GM23248 (cell line): Measurements from ENCODE around the gene NKAIN1. TPM values are rescaled to one million over a fixed set of nuclear protein-coding genes. Genes with fewer than 3 reads are reported as not detected.

ENCODE experiments used
- DNase-seq: peaks from one replicate; pipeline ENCODE4 v3.0.0-alpha.2; 2015
- H2AFZ ChIP-seq: fragments of 200-600 bp; sonication (generic); 2 replicates; pipeline ENCODE4 v1.6.1; 2016; ENCODE audit warnings: antibody characterized with exemption
- H3F3A ChIP-seq: fragments of 200-600 bp; sonication (generic); 2 replicates; pipeline ENCODE4 v1.6.1; 2016; ENCODE audit warnings: mild to moderate bottlenecking, antibody characterized with exemption, mixed run types; ENCODE audit not compliant: insufficient read depth
- H3K27ac ChIP-seq: fragments of 200-600 bp; sonication (generic); 2 replicates; pipeline ENCODE4 v1.5.1; 2016; ENCODE audit warnings: mild to moderate bottlenecking
- H3K27me3 ChIP-seq: fragments of 200-600 bp; sonication (generic); replicated peaks from 2 replicates; pipeline ENCODE4 v1.6.1; 2016; ENCODE audit warnings: mild to moderate bottlenecking; ENCODE audit not compliant: insufficient read depth
- H3K36me3 ChIP-seq: fragments of 200-600 bp; sonication (generic); 2 replicates; pipeline ENCODE4 v1.6.1; 2016; ENCODE audit warnings: low read depth, mild to moderate bottlenecking
- H3K4me1 ChIP-seq: fragments of 200-600 bp; sonication (generic); 2 replicates; pipeline ENCODE4 v1.6.1; 2016; ENCODE audit warnings: mild to moderate bottlenecking; ENCODE audit not compliant: insufficient read depth
- H3K4me2 ChIP-seq: fragments of 200-600 bp; sonication (generic); one replicate; pipeline ENCODE4 v1.6.1; 2016; ENCODE audit warnings: mild to moderate bottlenecking; ENCODE audit not compliant: unreplicated experiment
- H3K4me3 ChIP-seq: fragments of 200-600 bp; sonication (generic); 2 replicates; pipeline ENCODE4 v1.5.1; 2016; ENCODE audit warnings: mild to moderate bottlenecking
- H3K79me2 ChIP-seq: fragments of 200-600 bp; sonication (generic); 2 replicates; pipeline ENCODE4 v1.6.1; 2016; ENCODE audit warnings: mild to moderate bottlenecking; ENCODE audit not compliant: insufficient read depth
- H3K9ac ChIP-seq: fragments of 200-600 bp; sonication (generic); 2 replicates; pipeline ENCODE4 v1.6.1; 2016; ENCODE audit warnings: mild to moderate bottlenecking
- H3K9me2 ChIP-seq: fragments of 200-600 bp; sonication (generic); 2 replicates; pipeline ENCODE4 v1.6.1; 2016; ENCODE audit warnings: mixed run types, mild to moderate bottlenecking, moderate library complexity; ENCODE audit not compliant: insufficient read depth
- H3K9me3 ChIP-seq: fragments of 200-600 bp; sonication (generic); one replicate; pipeline ENCODE4 v1.6.1; 2017; ENCODE audit warnings: low read depth
- H4K20me1 ChIP-seq: fragments of 200-600 bp; sonication (generic); 2 replicates; pipeline ENCODE4 v1.6.0; 2016; ENCODE audit not compliant: insufficient read depth
- EZH2 ChIP-seq: fragments of 200-600 bp; sonication (generic); IDR thresholded peaks from 2 replicates; pipeline ENCODE4 v1.6.1; 2018; ENCODE audit warnings: antibody characterized with exemption, mild to moderate bottlenecking; ENCODE audit not compliant: insufficient read depth, poor library complexity, severe bottlenecking
- EZH2phosphoT487 ChIP-seq: fragments of 200-600 bp; sonication (generic); IDR thresholded peaks from 2 replicates; pipeline ENCODE4 v1.6.1; 2018; ENCODE audit warnings: antibody characterized with exemption, moderate library complexity, mild to moderate bottlenecking, low read depth; ENCODE audit not compliant: insufficient read depth
- WGBS, 2 experiments: methylation state at CpG; one replicate each; pipeline ENCODE4 v1.1.6; 2015 to 2017; ENCODE audit warnings: low lambda C conversion rate in 2 of 2, low coverage in 1 of 2; ENCODE audit errors: missing lambda C conversion rate in 2 of 2; 5-methylcytosine and 5-hydroxymethylcytosine counted together
- in situ Hi-C: fragments of 300-500 bp; cut with MboI; formaldehyde crosslinking; loops from 2 replicates; pipeline ENCODE4 v1.15.0; 2020
- polyA plus RNA-seq: library from polyadenylated mRNA; unstranded; fragments of >200 nt; fragmentation: Nextera tagmentation; extraction: Ambion mirVana; gene quantifications from 2 replicates; pipeline ENCODE4 v1.2.1, GENCODE V29; 2016
- total RNA-seq: library from RNA; depleted of rRNA; stranded (reverse); fragments of >200 nt; shearing (Covaris generic); gene quantifications from 2 replicates; pipeline ENCODE4 v1.2.3, GENCODE V29; 2014

NKAIN1 gene
- total and polyA plus RNA-seq, 2 experiments from 2014 or later: 0.11 TPM; not detected in 1

DNA sequence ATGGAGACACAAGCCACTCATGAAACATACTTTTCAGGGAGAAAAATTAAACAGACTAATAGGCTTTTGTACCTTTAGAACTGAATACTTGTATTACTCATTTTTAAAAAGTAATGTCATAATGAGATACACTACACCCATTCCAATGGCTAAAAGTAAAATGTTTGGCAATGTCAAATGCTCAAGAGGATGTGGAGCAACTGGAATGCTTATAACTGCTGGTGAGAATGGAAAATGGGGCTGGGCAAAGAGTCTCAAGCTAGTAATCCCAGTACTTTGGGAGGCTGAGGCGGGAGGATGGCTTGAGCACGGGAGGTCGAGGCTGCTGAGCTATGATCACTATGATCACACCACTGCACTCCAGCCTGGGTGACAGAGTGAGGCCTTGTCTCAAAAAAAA lies 86.3 kb downstream of the NKAIN1 start:
- Histone ChIP-seq H3F3A (peaks cover 25% of the 10 kb centered on the region), H2AFZ (no peak overlapping the region), H3K36me3 (no peaks in the 10 kb centered on the region), H3K9ac (no peak overlapping the region), H4K20me1 (no peaks in the 10 kb centered on the region), H3K4me2 (no peak overlapping the region), H3K27me3 (no peaks in the 10 kb centered on the region), H3K9me2 (no peaks in the 10 kb centered on the region), H3K4me3 (no peak overlapping the region), H3K9me3 (no peaks in the 10 kb centered on the region), H3K4me1 (peaks cover 13% of the 10 kb centered on the region), H3K27ac (no peak overlapping the region), H3K79me2 (no peaks in the 10 kb centered on the region)
- TF ChIP-seq EZH2: no peak
- TF ChIP-seq EZH2phosphoT487: no peak
- in situ Hi-C loops: no loop called here
- WGBS, 2 experiments: 77 to 80% methylated on average over 3 of the region's 3 CpGs
- DNase-seq: peak; percentile 18

GRCh38 chr1:31152181-31152795 lies 87.4 kb downstream of the NKAIN1 start:
- Histone ChIP-seq H3F3A (peaks cover 25% of the 10 kb centered on the region), H3K9ac (no peak overlapping the region), H3K27me3 (no peaks in the 10 kb centered on the region), H3K9me2 (no peaks in the 10 kb centered on the region), H3K4me2 (peak overlapping the region; percentile 17), H3K4me1 (peaks cover 13% of the 10 kb centered on the region), H3K9me3 (no peaks in the 10 kb centered on the region), H4K20me1 (no peaks in the 10 kb centered on the region), H3K79me2 (no peaks in the 10 kb centered on the region), H3K36me3 (no peaks in the 10 kb centered on the region), H2AFZ (peak overlapping the region; percentile 58), H3K27ac (peak overlapping the region; percentile 49), H3K4me3 (no peak overlapping the region)
- TF ChIP-seq EZH2phosphoT487: no peak
- no peak for TF ChIP-seq EZH2
- DNase-seq: peak; percentile 89
- 68 to 71% methylated on average over 8 of the region's 8 CpGs for WGBS, 2 experiments
- in situ Hi-C loops: no loop called here

DNA sequence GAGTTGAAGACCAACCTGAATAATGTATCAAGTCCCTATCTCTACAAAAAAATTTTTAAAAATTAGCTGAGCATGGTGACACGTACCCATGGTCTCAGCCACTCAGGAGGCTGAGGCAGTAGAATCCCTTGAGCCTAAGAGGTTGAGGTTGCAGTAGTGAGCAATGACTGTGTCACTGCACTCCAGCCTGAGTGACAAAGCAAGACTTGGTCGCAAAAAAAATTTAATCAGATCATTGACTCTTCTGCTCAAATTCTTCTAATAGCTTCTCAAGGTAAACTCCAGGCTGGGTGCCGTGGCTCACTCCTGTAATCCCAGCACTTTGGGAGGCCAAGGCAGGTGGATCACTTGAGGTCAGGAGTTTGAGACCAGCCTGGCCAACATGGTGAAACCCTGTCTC lies 88.3 kb downstream of the NKAIN1 start:
- TF ChIP-seq EZH2 (no peak), EZH2phosphoT487 (no peak)
- in situ Hi-C loops: no loop called here

DNA sequence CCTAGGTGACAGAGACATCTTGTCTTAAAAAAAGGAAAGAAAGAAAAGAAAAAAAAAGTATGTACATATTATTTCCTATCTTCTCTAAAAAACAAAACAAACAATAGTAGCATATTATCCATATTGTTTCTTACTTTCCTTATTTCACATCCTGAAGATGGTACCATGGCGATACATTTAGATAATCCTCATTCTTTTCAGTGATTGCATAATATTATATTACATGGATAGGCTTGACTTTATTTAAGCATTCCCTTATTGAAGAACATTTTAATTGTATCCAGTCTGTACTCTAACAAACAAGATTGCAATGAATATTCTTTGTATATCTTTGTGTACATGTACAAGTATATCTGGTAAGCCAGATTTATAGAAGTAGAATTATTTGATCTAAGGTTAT lies 91.3 kb downstream of the NKAIN1 start:
- Histone ChIP-seq H3K4me3 (no peak overlapping the region), H3K4me2 (no peak overlapping the region), H3K36me3 (no peaks in the 10 kb centered on the region), H3K27ac (no peak overlapping the region), H3K9me2 (no peaks in the 10 kb centered on the region), H3K4me1 (peaks cover 8% of the 10 kb centered on the region), H3K9me3 (no peaks in the 10 kb centered on the region), H2AFZ (no peak overlapping the region), H4K20me1 (no peaks in the 10 kb centered on the region), H3F3A (peaks cover 10% of the 10 kb centered on the region), H3K9ac (no peak overlapping the region), H3K27me3 (no peaks in the 10 kb centered on the region), H3K79me2 (no peaks in the 10 kb centered on the region)
- DNase-seq: no peak
- TF ChIP-seq EZH2 (no peak), EZH2phosphoT487 (no peak)
- in situ Hi-C loops: no loop called here
- 96 to 100% methylated on average over 1 of the region's 1 CpG for WGBS, 2 experiments

More for the DNA sequence above, 88.3 kb downstream of the NKAIN1 start:
- no peak for DNase-seq
- H3K36me3 ChIP-seq: no peaks in the 10 kb centered on the region
- H3K27ac ChIP-seq: no peak overlapping the region
- H3K4me2 ChIP-seq: no peak overlapping the region
- no peak overlapping the region for H2AFZ ChIP-seq
- WGBS, 2 experiments: 73% methylated on average over 3 of the region's 3 CpGs
- peaks cover 13% of the 10 kb centered on the region for H3K4me1 ChIP-seq
- H3F3A ChIP-seq: peaks cover 25% of the 10 kb centered on the region
- no peaks in the 10 kb centered on the region for H4K20me1 ChIP-seq
- H3K79me2 ChIP-seq: no peaks in the 10 kb centered on the region
- no peaks in the 10 kb centered on the region for H3K9me2 ChIP-seq
- no peak overlapping the region for H3K9ac ChIP-seq
- H3K27me3 ChIP-seq: no peaks in the 10 kb centered on the region
- H3K4me3 ChIP-seq: no peak overlapping the region
- H3K9me3 ChIP-seq: no peaks in the 10 kb centered on the region

GRCh38 chr1:31145648-31146047 lies 94.0 kb downstream of the NKAIN1 start:
- Histone ChIP-seq H2AFZ (no peak overlapping the region; the same call in 1 of the 2 replicates), H3K4me1 (no peaks in the 10 kb centered on the region), H3K9ac (no peak overlapping the region), H3K9me3 (no peaks in the 10 kb centered on the region), H3K9me2 (no peaks in the 10 kb centered on the region), H3K4me3 (no peak overlapping the region), H3K4me2 (no peak overlapping the region), H3K79me2 (no peaks in the 10 kb centered on the region), H3K27ac (no peak overlapping the region), H4K20me1 (no peaks in the 10 kb centered on the region), H3K27me3 (no peaks in the 10 kb centered on the region), H3K36me3 (no peaks in the 10 kb centered on the region), H3F3A (no peaks in the 10 kb centered on the region)
- in situ Hi-C loops: no loop called here
- no peak for DNase-seq
- no peak for TF ChIP-seq EZH2phosphoT487
- TF ChIP-seq EZH2: no peak
- 27 to 31% methylated on average over 3 of the region's 3 CpGs for WGBS, 2 experiments
